IMR-90 (cell line): ENCODE measurements around the gene RAB27B. TPM values are rescaled to one million over a fixed set of nuclear protein-coding genes. Genes with fewer than 3 reads are reported as not detected.

Experiments used
- ATAC-seq: fragments of 200-7000 bp; cut with Tn5 transposase; 2 replicates; pipeline ENCODE4 v1.9.1; 2020; ENCODE audit warnings: low read depth, mild to moderate bottlenecking, moderate library complexity
- BruUV-seq: library from RNA; stranded (reverse); fragments of 400-500 nt; replicated peaks from 2 replicates; lab custom pipeline; 2021; lab: Mats Ljungman, UMichigan
- CTCF ChIA-PET: fragments of 300-600 bp; formaldehyde crosslinking; extraction: SDS; loops from one replicate; lab custom pipeline; 2021; ENCODE audit warnings: antibody characterized with exemption; lab: Yijun Ruan, JAX
- POLR2A ChIA-PET: fragments of 300-600 bp; sonication (Branson Sonifier 250); formaldehyde crosslinking; loops from one replicate; lab custom pipeline; 2022; ENCODE audit warnings: antibody characterized with exemption; ENCODE audit not compliant: unreplicated experiment; lab: Charles Lee
- DNase-seq: peaks from one replicate; pipeline ENCODE4 v3.0.0; 2013
- H2AFZ ChIP-seq: replicated peaks from 2 replicates; pipeline ENCODE3; 2013; ENCODE audit warnings: low read length, mild to moderate bottlenecking; ENCODE audit not compliant: poor library complexity
- H2AK5ac ChIP-seq: 2 replicates; pipeline ENCODE4 v1.6.1; 2013; ENCODE audit warnings: low read depth, low read length, inconsistent platforms
- H2AK9ac ChIP-seq: replicated peaks from 2 replicates; pipeline ENCODE3; 2013; ENCODE audit warnings: mild to moderate bottlenecking, low read depth, low read length, moderate library complexity; ENCODE audit not compliant: poor library complexity
- H2BK120ac ChIP-seq: 2 replicates; pipeline ENCODE4 v1.6.1; 2013; ENCODE audit warnings: low read depth, low read length, inconsistent platforms
- H2BK15ac ChIP-seq: 3 replicates; pipeline ENCODE4 v1.6.1; 2013; ENCODE audit warnings: low read depth, low read length, inconsistent platforms
- H2BK20ac ChIP-seq: 2 replicates; pipeline ENCODE4 v1.6.1; 2013; ENCODE audit warnings: low read depth, mild to moderate bottlenecking, inconsistent platforms, low read length, moderate library complexity
- H2BK5ac ChIP-seq: 2 replicates; pipeline ENCODE4 v1.6.1; 2013; ENCODE audit warnings: mild to moderate bottlenecking, low read depth, low read length, inconsistent platforms; ENCODE audit not compliant: poor library complexity, severe bottlenecking
- H3K14ac ChIP-seq: replicated peaks from 2 replicates; pipeline ENCODE4 v1.6.1; 2013; ENCODE audit warnings: low read depth, low read length, inconsistent platforms
- H3K18ac ChIP-seq: 2 replicates; pipeline ENCODE4 v1.6.1; 2013; ENCODE audit warnings: low read depth, low read length, control low read depth
- H3K23ac ChIP-seq: 2 replicates; pipeline ENCODE4 v1.6.1; 2013; ENCODE audit warnings: low read depth, low read length, inconsistent platforms
- H3K27ac ChIP-seq: 2 replicates; pipeline ENCODE4 v1.5.1; 2013; ENCODE audit warnings: mild to moderate bottlenecking, control low read depth, low read length; ENCODE audit not compliant: insufficient read depth
- H3K27me3 ChIP-seq: 2 replicates; pipeline ENCODE4 v1.6.1; 2013; ENCODE audit warnings: low read length; ENCODE audit not compliant: control insufficient read depth, insufficient read depth
- H3K36me3 ChIP-seq: 2 replicates; pipeline ENCODE4 v1.6.1; 2013; ENCODE audit warnings: low read length, mixed read lengths; ENCODE audit not compliant: control insufficient read depth, insufficient read depth
- H3K4ac ChIP-seq: 2 replicates; pipeline ENCODE4 v1.6.1; 2013; ENCODE audit warnings: low read depth, low read length, inconsistent platforms
- H3K4me1 ChIP-seq: 2 replicates; pipeline ENCODE4 v1.6.1; 2013; ENCODE audit warnings: low read length, mixed read lengths; ENCODE audit not compliant: control insufficient read depth, insufficient read depth
- H3K4me2 ChIP-seq: 2 replicates; pipeline ENCODE4 v1.6.1; 2013; ENCODE audit warnings: low read depth, mild to moderate bottlenecking, control low read depth, low read length, moderate library complexity
- H3K4me3 ChIP-seq: 2 replicates; pipeline ENCODE4 v1.5.1; 2013; ENCODE audit warnings: low read depth, mild to moderate bottlenecking, control low read depth, low read length, moderate library complexity; ENCODE audit not compliant: insufficient read depth
- H3K56ac ChIP-seq: 2 replicates; pipeline ENCODE4 v1.6.1; 2013; ENCODE audit warnings: low read length, inconsistent platforms; ENCODE audit not compliant: insufficient read depth; ENCODE audit errors: extremely low read depth
- H3K79me1 ChIP-seq, 2 experiments: 2 replicates each; pipeline ENCODE4 v1.6.1; 2013; ENCODE audit warnings: low read length in 2 of 2, inconsistent platforms in 1 of 2, low read depth in 1 of 2
- H3K9ac ChIP-seq: 2 replicates; pipeline ENCODE4 v1.6.1; 2013; ENCODE audit warnings: low read depth, low read length, control low read depth
- H3K9me1 ChIP-seq: 2 replicates; pipeline ENCODE4 v1.6.1; 2013; ENCODE audit warnings: low read length, inconsistent platforms; ENCODE audit not compliant: insufficient read depth
- H3K9me3 ChIP-seq: 2 replicates; pipeline ENCODE4 v1.6.1; 2013; ENCODE audit warnings: low read length; ENCODE audit not compliant: control insufficient read depth, insufficient read depth
- H4K20me1 ChIP-seq: 2 replicates; pipeline ENCODE4 v1.6.1; 2013; ENCODE audit warnings: low read length, inconsistent platforms; ENCODE audit not compliant: insufficient read depth
- H4K5ac ChIP-seq: 2 replicates; pipeline ENCODE4 v1.6.1; 2013; ENCODE audit warnings: mild to moderate bottlenecking, low read depth, low read length, control low read depth
- H4K8ac ChIP-seq, 2 experiments: 2 replicates each; pipeline ENCODE4 v1.6.1; 2013; ENCODE audit warnings: low read depth in 2 of 2, low read length in 2 of 2, control low read depth in 1 of 2, inconsistent platforms in 1 of 2
- H4K91ac ChIP-seq: 2 replicates; pipeline ENCODE4 v1.6.1; 2013; ENCODE audit warnings: low read depth, low read length, inconsistent platforms; ENCODE audit not compliant: insufficient read depth
- CEBPB ChIP-seq: IDR thresholded peaks from 2 replicates; pipeline ENCODE4 v1.6.1; 2012; ENCODE audit warnings: low read depth, low read length, improper control_type of control experiment
- MXI1 ChIP-seq: IDR thresholded peaks from 2 replicates; pipeline ENCODE4 v1.6.1; 2012; ENCODE audit warnings: low read depth, mild to moderate bottlenecking, low read length, moderate library complexity, borderline replicate concordance
- WGBS, 2 experiments: methylation state at CpG; one replicate each; pipeline versions ENCODE4 v1.1.5 to v1.1.7; 2013; ENCODE audit warnings: missing lambda C conversion rate in 2 of 2; ENCODE audit not compliant: insufficient read length in 1 of 2; ENCODE audit errors: extremely low coverage in 2 of 2; 5-methylcytosine and 5-hydroxymethylcytosine counted together
- dilution Hi-C: fragments of 300-500 bp; cut with HindIII; formaldehyde crosslinking; loops from one replicate; pipeline ENCODE4 v1.14.3; 2018; ENCODE audit warnings: low sequenced_read_pairs; ENCODE audit not compliant: unreplicated experiment
- in situ Hi-C: fragments of 300-500 bp; cut with MboI; formaldehyde crosslinking; loops from 3 replicates; pipeline ENCODE4 v1.14.3; 2019; ENCODE audit warnings: low sequenced_read_pairs, inconsistent platforms, mixed read lengths
- intact Hi-C: fragments of 100-400 bp; cut with micrococcal nuclease; formaldehyde crosslinking; loops from 2 replicates; pipeline ENCODE4 v1.10.0; 2022
- polyA plus RNA-seq, 3 experiments: library from polyadenylated mRNA; depleted of rRNA; stranded (reverse); fragments of >200 nt; gene quantifications; 2 replicates each; pipeline ENCODE4 v1.2.3, GENCODE V29; 2012; ENCODE audit warnings: low replicate concordance in 1 of 3
- total RNA-seq: library from RNA; depleted of rRNA; stranded (reverse); fragments of >200 nt; gene quantifications from 2 replicates; pipeline ENCODE4 v1.2.3, GENCODE V29; 2012

RAB27B gene
- total and polyA plus RNA-seq, 2 of the 4 experiments (the other 2 are of a cell fraction) = 0.24 to 1.3 TPM

- Histone ChIP-seq H3K79me1 (no peaks in the 10 kb centered on the region), H3K9ac (no peak overlapping the region), H3K4me2 (no peak overlapping the region), H2BK5ac (no peak overlapping the region), H4K20me1 (no peaks in the 10 kb centered on the region), H3K4ac (no peak overlapping the region), H2AK9ac (no peak overlapping the region), H2BK20ac (no peak overlapping the region), H3K4me3 (no peak overlapping the region), H3K56ac (no peak overlapping the region), H4K8ac (no peak overlapping the region), H3K18ac (no peak overlapping the region), H3K4me1 (peaks cover 2% of the 10 kb centered on the region; the same call in 1 of the 2 replicates), H2AFZ (no peak overlapping the region), H2BK120ac (no peak overlapping the region), H3K14ac (no peak overlapping the region), H2BK15ac (no peak overlapping the region), H3K9me1 (no peaks in the 10 kb centered on the region), H3K9me3 (no peaks in the 10 kb centered on the region), H3K23ac (no peak overlapping the region), H4K5ac (no peak overlapping the region), H4K91ac (no peak overlapping the region), H3K36me3 (no peaks in the 10 kb centered on the region), H3K27ac (no peak overlapping the region), H2AK5ac (no peak overlapping the region), H3K27me3 (no peaks in the 10 kb centered on the region; the same call in 1 of the 2 replicates)
- intact Hi-C loops = no loop called here
- no TSS peak for BruUV-seq
- ATAC-seq (peak; percentile 66), DNase-seq (peak; percentile 79)
- ChIA-PET POLR2A (no interaction called here), CTCF (no interaction called here)
- TF ChIP-seq CEBPB (peak; percentile 79), MXI1 (no peak)
- in situ Hi-C loops = no loop called here
- dilution Hi-C loops = no loop called here
- WGBS, 2 experiments = no CpG with 5 or more reads among the region's 2 CpGs
Measured at GRCh38 chr18:54888933-54889332, 60.7 kb downstream of the RAB27B start.
